Keratinocyte (primary cell): ENCODE data around the gene FAM229A. TPM values are rescaled to one million over a fixed set of nuclear protein-coding genes. Genes with fewer than 3 reads are reported as not detected.

ENCODE experiments used
- DNase-seq: peaks from one replicate; pipeline ENCODE4 v3.0.0-alpha.2; 2011; ENCODE audit warnings: low read depth, missing footprints, low spot score
- FAIRE-seq: peaks from 2 replicates; lab custom pipeline; 2011; peaks lifted over from hg19 to GRCh38; lab: Jason Lieb, UNC
- H2AFZ ChIP-seq: 2 replicates; pipeline ENCODE4 v1.6.0; 2012; ENCODE audit warnings: low read length, control low read depth, inconsistent platforms; ENCODE audit not compliant: control insufficient read depth
- H3K27ac ChIP-seq: 2 replicates; pipeline ENCODE4 v1.5.1; 2011; ENCODE audit warnings: low read length; ENCODE audit not compliant: control insufficient read depth, insufficient read depth
- H3K27me3 ChIP-seq: 3 replicates; pipeline ENCODE4 v1.6.0; 2011; ENCODE audit warnings: low read length; ENCODE audit not compliant: control insufficient read depth, insufficient read depth; ENCODE audit errors: extremely low read depth
- H3K36me3 ChIP-seq, 2 experiments: 2 replicates in 1 of 2; 3 replicates in 1 of 2; pipeline ENCODE4 v1.5.1; 2011; ENCODE audit warnings: low read length in 2 of 2, mild to moderate bottlenecking in 1 of 2; ENCODE audit not compliant: control insufficient read depth in 2 of 2, insufficient read depth in 2 of 2; ENCODE audit errors: extremely low read depth in 1 of 2
- H3K4me1 ChIP-seq: 3 replicates; pipeline ENCODE4 v1.5.1; 2011; ENCODE audit warnings: low read length; ENCODE audit not compliant: control insufficient read depth, insufficient read depth; ENCODE audit errors: extremely low read depth
- H3K4me2 ChIP-seq: 3 replicates; pipeline ENCODE4 v1.6.0; 2011; ENCODE audit warnings: low read depth, low read length; ENCODE audit not compliant: control insufficient read depth, insufficient read depth; ENCODE audit errors: extremely low read depth
- H3K4me3 ChIP-seq, 3 experiments: fragments of 200-600 bp in 1 of 3; sonication (generic) in 1 of 3; 2 replicates in 2 of 3; 3 replicates in 1 of 3; pipeline ENCODE4 v1.5.1; 2011 to 2016; ENCODE audit warnings: low read length in 3 of 3, mild to moderate bottlenecking in 3 of 3, control low read depth in 2 of 3, inconsistent platforms in 1 of 3, low read depth in 1 of 3, mixed read lengths in 1 of 3, mixed run types in 1 of 3, moderate library complexity in 1 of 3; ENCODE audit not compliant: control insufficient read depth in 2 of 3, insufficient read depth in 2 of 3; ENCODE audit errors: extremely low read depth in 1 of 3
- H3K79me2 ChIP-seq: 2 replicates; pipeline ENCODE4 v1.6.0; 2012; ENCODE audit warnings: low read length; ENCODE audit not compliant: control insufficient read depth, insufficient read depth
- H3K9ac ChIP-seq: 3 replicates; pipeline ENCODE4 v1.6.0; 2011; ENCODE audit warnings: low read length; ENCODE audit not compliant: control insufficient read depth, insufficient read depth; ENCODE audit errors: extremely low read depth
- H3K9me1 ChIP-seq: 3 replicates; pipeline ENCODE4 v1.6.0; 2011; ENCODE audit warnings: low read length; ENCODE audit not compliant: control insufficient read depth, insufficient read depth; ENCODE audit errors: extremely low read depth
- H3K9me3 ChIP-seq: 2 replicates; pipeline ENCODE4 v1.5.1; 2012; ENCODE audit warnings: low read depth, low read length; ENCODE audit not compliant: control insufficient read depth
- H4K20me1 ChIP-seq: 3 replicates; pipeline ENCODE4 v1.6.0; 2011; ENCODE audit warnings: low read length; ENCODE audit not compliant: control insufficient read depth, insufficient read depth; ENCODE audit errors: extremely low read depth
- EZH2 ChIP-seq: IDR thresholded peaks from one replicate; pipeline ENCODE4 v1.6.1; 2012; ENCODE audit warnings: inconsistent platforms, mild to moderate bottlenecking, low read length, moderate library complexity
- dilution Hi-C: fragments of 300-500 bp; cut with MboI; formaldehyde crosslinking; loops from one replicate; pipeline ENCODE4 v1.7.0; 2020; ENCODE audit warnings: low sequenced_read_pairs; ENCODE audit not compliant: extremely low pct_ligation_motif_present
- polyA plus RNA-seq, 5 experiments: library from polyadenylated mRNA; depleted of rRNA in 3 of 5; stranded (reverse) in 3 of 5; stranded (forward) in 1 of 5; unstranded in 1 of 5; fragments of >200 nt; gene quantifications; 1 replicate in 1 of 5; 2 replicates in 3 of 5; 3 replicates in 1 of 5; pipeline versions ENCODE4 v1.2.1 to v1.2.3, GENCODE V29; 2011 to 2012; ENCODE audit warnings: missing spikeins in 2 of 5, low read depth in 1 of 5, low replicate concordance in 1 of 5
- TF ChIP-seq, protein P1 (sequence below), 3 experiments: IDR thresholded peaks in 1 of 3; conservative IDR thresholded peaks in 1 of 3; optimal IDR thresholded peaks in 1 of 3; 2 replicates in 2 of 3; 3 replicates in 1 of 3; pipeline versions ENCODE3 to v1.5.1; 2011; ENCODE audit warnings: low read length in 3 of 3, mild to moderate bottlenecking in 3 of 3, moderate library complexity in 2 of 3, control low read depth in 1 of 3, inconsistent platforms in 1 of 3; ENCODE audit not compliant: insufficient read depth in 2 of 3; ENCODE audit errors: extremely low read depth in 1 of 3

Gene FAM229A
- polyA plus RNA-seq, 1 donor (not counting 4 experiments of a cell fraction or from before 2014, with no cell fraction given): 1.1 TPM

DNA sequence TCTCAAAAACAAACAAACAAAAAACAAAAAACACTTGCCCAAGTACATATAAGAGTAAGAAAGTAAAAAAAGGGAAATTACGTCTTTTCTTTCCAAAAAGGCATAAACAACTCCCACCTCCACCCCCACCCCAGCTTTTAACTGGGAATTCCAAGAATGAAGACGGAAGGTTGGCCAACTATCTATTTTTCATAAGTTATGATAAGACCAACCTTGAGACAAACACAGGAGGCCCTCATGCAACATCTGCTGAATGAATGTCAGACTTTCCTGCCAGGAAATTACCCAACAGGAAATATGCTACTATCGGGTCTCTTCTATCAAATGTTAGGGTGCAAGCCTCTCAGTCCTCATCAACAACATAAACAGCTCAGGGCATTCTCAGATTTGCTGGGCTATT is 30.0 kb upstream of the FAM229A start:
- Histone ChIP-seq H3K27ac (no peak overlapping the region), H3K36me3 (peaks cover 17 to 26% of the 10 kb centered on the region in 2 experiments), H4K20me1 (no peaks in the 10 kb centered on the region), H3K9me1 (no peaks in the 10 kb centered on the region), H3K9me3 (no peaks in the 10 kb centered on the region), H3K4me3 (no peak overlapping the region), H2AFZ (no peak overlapping the region), H3K9ac (no peak overlapping the region), H3K79me2 (peaks cover 27% of the 10 kb centered on the region), H3K4me1 (peaks cover 9% of the 10 kb centered on the region), H3K27me3 (no peaks in the 10 kb centered on the region), H3K4me2 (no peak overlapping the region)
- no peak for FAIRE-seq
- DNase-seq: no peak
- TF ChIP-seq, protein P1, sequence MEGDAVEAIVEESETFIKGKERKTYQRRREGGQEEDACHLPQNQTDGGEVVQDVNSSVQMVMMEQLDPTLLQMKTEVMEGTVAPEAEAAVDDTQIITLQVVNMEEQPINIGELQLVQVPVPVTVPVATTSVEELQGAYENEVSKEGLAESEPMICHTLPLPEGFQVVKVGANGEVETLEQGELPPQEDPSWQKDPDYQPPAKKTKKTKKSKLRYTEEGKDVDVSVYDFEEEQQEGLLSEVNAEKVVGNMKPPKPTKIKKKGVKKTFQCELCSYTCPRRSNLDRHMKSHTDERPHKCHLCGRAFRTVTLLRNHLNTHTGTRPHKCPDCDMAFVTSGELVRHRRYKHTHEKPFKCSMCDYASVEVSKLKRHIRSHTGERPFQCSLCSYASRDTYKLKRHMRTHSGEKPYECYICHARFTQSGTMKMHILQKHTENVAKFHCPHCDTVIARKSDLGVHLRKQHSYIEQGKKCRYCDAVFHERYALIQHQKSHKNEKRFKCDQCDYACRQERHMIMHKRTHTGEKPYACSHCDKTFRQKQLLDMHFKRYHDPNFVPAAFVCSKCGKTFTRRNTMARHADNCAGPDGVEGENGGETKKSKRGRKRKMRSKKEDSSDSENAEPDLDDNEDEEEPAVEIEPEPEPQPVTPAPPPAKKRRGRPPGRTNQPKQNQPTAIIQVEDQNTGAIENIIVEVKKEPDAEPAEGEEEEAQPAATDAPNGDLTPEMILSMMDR (optimal IDR thresholded peaks at IDR 0.05 in 1 of 3, IDR thresholded peaks at IDR 0.05 in 1 of 3, conservative IDR thresholded peaks at IDR 0.05 in 1 of 3; ENCODE audit: extremely low read depth in 1 of 3, insufficient read depth in 2 of 3, low read length in 3 of 3): no peak
- TF ChIP-seq EZH2: no peak
- dilution Hi-C loops: no loop called here

DNA sequence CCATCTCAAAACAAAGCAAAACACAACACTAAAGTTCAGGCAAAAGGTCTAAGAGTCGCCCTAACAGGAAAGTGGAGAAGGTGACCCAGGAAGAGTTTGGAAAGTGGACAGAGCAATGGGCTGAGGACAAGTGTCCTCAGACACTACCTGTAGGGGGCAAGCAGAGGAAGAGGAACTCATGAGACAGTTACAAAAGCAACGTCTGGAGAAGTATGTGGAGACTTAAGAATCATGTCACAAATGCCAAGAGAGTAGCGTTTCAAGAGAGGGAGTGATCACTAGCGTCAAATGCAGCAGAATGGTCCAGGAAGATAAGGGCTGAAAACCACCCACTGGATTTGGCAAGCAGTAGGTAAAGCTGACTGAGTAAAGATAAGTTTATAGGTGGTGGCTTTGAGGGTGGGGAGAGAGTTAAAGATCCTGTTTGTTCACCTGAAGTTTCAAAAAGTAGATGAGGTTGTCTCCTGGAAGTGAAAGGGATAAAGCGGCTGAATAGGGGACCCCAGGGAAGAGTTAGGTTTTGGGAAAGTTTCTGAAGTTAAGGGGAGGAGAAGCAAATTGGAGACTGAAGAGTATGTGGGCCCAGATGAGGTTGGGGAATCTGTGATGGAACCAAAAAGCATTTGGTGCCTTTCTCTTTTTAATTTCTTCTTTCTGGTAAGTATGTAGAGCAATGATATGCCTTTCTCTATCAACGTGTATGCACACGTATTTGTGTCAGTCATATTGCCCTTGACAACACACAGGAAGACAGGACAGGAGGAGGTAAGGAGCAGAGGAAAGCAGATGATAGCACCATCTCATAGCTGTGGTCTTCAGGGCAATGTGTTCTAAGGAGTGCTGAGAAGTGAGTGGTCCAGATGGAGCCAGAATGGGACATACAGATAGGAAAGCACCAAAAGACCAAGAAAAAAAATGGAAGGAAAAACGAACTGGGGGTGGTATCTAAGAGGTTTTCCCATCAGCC is 28.9 kb upstream of the FAM229A start:
- FAIRE-seq (no peak), DNase-seq (no peak)
- dilution Hi-C loops: no loop called here
- H3K4me2 ChIP-seq: no peak overlapping the region
- no peak overlapping the region for H3K4me3 ChIP-seq
- H3K9ac ChIP-seq: no peak overlapping the region
- H3K36me3 ChIP-seq: peaks cover 20 to 26% of the 10 kb centered on the region in 2 experiments
- peaks cover 9% of the 10 kb centered on the region for H3K4me1 ChIP-seq
- H3K9me3 ChIP-seq: no peaks in the 10 kb centered on the region
- TF ChIP-seq, protein P1 (optimal IDR thresholded peaks at IDR 0.05 in 1 of 3, IDR thresholded peaks at IDR 0.05 in 1 of 3, conservative IDR thresholded peaks at IDR 0.05 in 1 of 3; ENCODE audit: extremely low read depth in 1 of 3, insufficient read depth in 2 of 3, low read length in 3 of 3): no peak
- no peak for TF ChIP-seq EZH2
- H2AFZ ChIP-seq: no peak overlapping the region
- no peaks in the 10 kb centered on the region for H3K9me1 ChIP-seq
- peaks cover 27% of the 10 kb centered on the region for H3K79me2 ChIP-seq
- H3K27ac ChIP-seq: no peak overlapping the region
- H4K20me1 ChIP-seq: no peaks in the 10 kb centered on the region
- no peaks in the 10 kb centered on the region for H3K27me3 ChIP-seq
